Testis (tissue), 2 donors: ENCODE measurements around the gene ACSBG1.

Experiments
- CTCF ChIP-seq, 3 experiments: fragments of 450-650 bp in 2 of 3; fragments of 200-600 bp in 1 of 3; sonication (generic) in 1 of 3; IDR thresholded peaks; one replicate each; pipeline ENCODE4 v1.5.1; 2016 to 2019; ENCODE audit warnings: antibody characterized with exemption in 3 of 3, mild to moderate bottlenecking in 2 of 3, moderate library complexity in 1 of 3
- POLR2A ChIP-seq: fragments of 450-650 bp; IDR thresholded peaks from one replicate; pipeline ENCODE4 v1.6.1; 2017; ENCODE audit warnings: antibody characterized with exemption, mild to moderate bottlenecking, moderate library complexity

- TF ChIP-seq CTCF (IDR thresholded peaks at IDR 0.05) (no peak), POLR2A (no peak)
Observed at GRCh38 chr15:78222745-78223395, 11.5 kb downstream of the ACSBG1 start.
